Endodermal cell (in vitro differentiated cells): ENCODE measurements around the gene ADGRL4. TPM values are rescaled to one million over a fixed set of nuclear protein-coding genes. Genes with fewer than 3 reads are reported as not detected.

Source experiments
- DNase-seq: peaks from one replicate; pipeline ENCODE4 v3.0.0-alpha.2; 2017
- H3K27ac ChIP-seq: 2 replicates; pipeline ENCODE4 v1.5.1; 2013; ENCODE audit warnings: mild to moderate bottlenecking, low read depth, low read length, moderate library complexity
- H3K27me3 ChIP-seq: 2 replicates; pipeline ENCODE4 v1.6.1; 2013; ENCODE audit warnings: mild to moderate bottlenecking, low read length, moderate library complexity; ENCODE audit not compliant: insufficient read depth, control insufficient read depth, poor library complexity, severe bottlenecking
- H3K36me3 ChIP-seq: 2 replicates; pipeline ENCODE4 v1.7.0; 2013; ENCODE audit warnings: mild to moderate bottlenecking, low read length, moderate library complexity; ENCODE audit not compliant: control insufficient read depth, insufficient read depth
- H3K4me1 ChIP-seq: one replicate; pipeline ENCODE4 v1.7.0; 2013; ENCODE audit warnings: low read length; ENCODE audit not compliant: control insufficient read depth, insufficient read depth
- H3K4me3 ChIP-seq: 2 replicates; pipeline ENCODE4 v1.5.1; 2013; ENCODE audit warnings: mild to moderate bottlenecking, low read length, moderate library complexity
- H3K9ac ChIP-seq: 2 replicates; pipeline ENCODE4 v1.6.1; 2013; ENCODE audit warnings: mild to moderate bottlenecking, low read length, moderate library complexity; ENCODE audit not compliant: poor library complexity, severe bottlenecking; ENCODE audit errors: extremely low read depth
- H3K9me3 ChIP-seq: 2 replicates; pipeline ENCODE4 v1.6.1; 2013; ENCODE audit warnings: mild to moderate bottlenecking, low read length, moderate library complexity; ENCODE audit not compliant: control insufficient read depth
- H3K27ac Mint-ChIP-seq: 2 replicates; pipeline ENCODE4 v1.8.0; 2020; ENCODE audit warnings: mixed read lengths
- H3K27me3 Mint-ChIP-seq: 2 replicates; pipeline ENCODE4 v1.8.0; 2021; ENCODE audit warnings: mild to moderate bottlenecking, mixed read lengths; ENCODE audit not compliant: insufficient read depth
- H3K36me3 Mint-ChIP-seq: 2 replicates; pipeline ENCODE4 v1.8.0; 2020; ENCODE audit warnings: low read depth, mixed read lengths
- H3K4me1 Mint-ChIP-seq: 2 replicates; pipeline ENCODE4 v1.8.0; 2020; ENCODE audit warnings: mixed read lengths
- H3K4me3 Mint-ChIP-seq: 2 replicates; pipeline ENCODE4 v1.8.0; 2020; ENCODE audit warnings: mild to moderate bottlenecking, moderate library complexity, mixed read lengths
- H3K9me3 Mint-ChIP-seq: 2 replicates; pipeline ENCODE4 v1.8.0; 2020; ENCODE audit warnings: mild to moderate bottlenecking, mixed read lengths
- WGBS, 2 experiments: methylation state at CpG; one replicate each; pipeline versions ENCODE4 v1.1.5 to v1.1.7; 2013; ENCODE audit warnings: missing lambda C conversion rate in 2 of 2, mixed read lengths in 1 of 2; ENCODE audit not compliant: insufficient coverage in 1 of 2, insufficient read length in 1 of 2; 5-methylcytosine and 5-hydroxymethylcytosine counted together
- total RNA-seq, 2 donors: library from RNA; stranded (reverse); fragmentation: NEBNext Ultra II Directional in 1 of 2; extraction: Animal tissue kit (Norgen Biotek cat#: 25700) in 1 of 2; gene quantifications; 2 replicates in 1 of 2; 3 replicates in 1 of 2; pipeline ENCODE4 v1.2.1, GENCODE V29; 2021
- TF ChIP-seq, protein P1 (sequence below): fragments of 200-600 bp; sonication (generic); conservative IDR thresholded peaks from 2 replicates; pipeline ENCODE4 v1.5.0; 2021; ENCODE audit warnings: antibody characterized with exemption, mild to moderate bottlenecking

Gene ADGRL4
- total RNA-seq, 2 donors from 2014 or later, result 0.44 TPM

- H3K36me3 Mint-ChIP-seq, result no peaks in the 10 kb centered on the region
- TF ChIP-seq, protein P1, sequence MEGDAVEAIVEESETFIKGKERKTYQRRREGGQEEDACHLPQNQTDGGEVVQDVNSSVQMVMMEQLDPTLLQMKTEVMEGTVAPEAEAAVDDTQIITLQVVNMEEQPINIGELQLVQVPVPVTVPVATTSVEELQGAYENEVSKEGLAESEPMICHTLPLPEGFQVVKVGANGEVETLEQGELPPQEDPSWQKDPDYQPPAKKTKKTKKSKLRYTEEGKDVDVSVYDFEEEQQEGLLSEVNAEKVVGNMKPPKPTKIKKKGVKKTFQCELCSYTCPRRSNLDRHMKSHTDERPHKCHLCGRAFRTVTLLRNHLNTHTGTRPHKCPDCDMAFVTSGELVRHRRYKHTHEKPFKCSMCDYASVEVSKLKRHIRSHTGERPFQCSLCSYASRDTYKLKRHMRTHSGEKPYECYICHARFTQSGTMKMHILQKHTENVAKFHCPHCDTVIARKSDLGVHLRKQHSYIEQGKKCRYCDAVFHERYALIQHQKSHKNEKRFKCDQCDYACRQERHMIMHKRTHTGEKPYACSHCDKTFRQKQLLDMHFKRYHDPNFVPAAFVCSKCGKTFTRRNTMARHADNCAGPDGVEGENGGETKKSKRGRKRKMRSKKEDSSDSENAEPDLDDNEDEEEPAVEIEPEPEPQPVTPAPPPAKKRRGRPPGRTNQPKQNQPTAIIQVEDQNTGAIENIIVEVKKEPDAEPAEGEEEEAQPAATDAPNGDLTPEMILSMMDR, result no peak
- no CpG with 5 or more reads among the region's 2 CpGs for WGBS, 2 experiments
- DNase-seq, result no peak
- no peaks in the 10 kb centered on the region for H3K27me3 ChIP-seq
- H3K27ac Mint-ChIP-seq, result no peak overlapping the region
- H3K9me3 Mint-ChIP-seq, result peaks cover 17% of the 10 kb centered on the region
- H3K4me3 ChIP-seq, result no peak overlapping the region
- H3K36me3 ChIP-seq, result no peaks in the 10 kb centered on the region
- no peaks in the 10 kb centered on the region for H3K4me1 Mint-ChIP-seq
- H3K4me3 Mint-ChIP-seq, result no peak overlapping the region
- no peak overlapping the region for H3K27ac ChIP-seq
- H3K27me3 Mint-ChIP-seq, result no peaks in the 10 kb centered on the region
- H3K9ac ChIP-seq, result no peak overlapping the region
- peaks cover 3% of the 10 kb centered on the region for H3K9me3 ChIP-seq
- H3K4me1 ChIP-seq, result no peaks in the 10 kb centered on the region
Observed at GRCh38 chr1:79042117-79042516, 35.6 kb upstream of the ADGRL4 start.

- no peak overlapping the region for H3K27ac Mint-ChIP-seq
- Histone ChIP-seq H3K27ac (no peak overlapping the region), H3K4me1 (no peaks in the 10 kb centered on the region), H3K36me3 (no peaks in the 10 kb centered on the region), H3K9me3 (peaks cover 6% of the 10 kb centered on the region), H3K9ac (no peak overlapping the region), H3K27me3 (no peaks in the 10 kb centered on the region), H3K4me3 (no peak overlapping the region)
- H3K4me1 Mint-ChIP-seq, result no peaks in the 10 kb centered on the region
- DNase-seq, result no peak
- no peak overlapping the region for H3K4me3 Mint-ChIP-seq
- 88% methylated on average over 1 to 3 of the region's 3 CpGs for WGBS, 2 experiments
- peaks cover 22% of the 10 kb centered on the region for H3K9me3 Mint-ChIP-seq
- TF ChIP-seq, protein P1, result no peak
- no peaks in the 10 kb centered on the region for H3K36me3 Mint-ChIP-seq
- no peaks in the 10 kb centered on the region for H3K27me3 Mint-ChIP-seq
Observed at GRCh38 chr1:79041666-79042065, 35.1 kb upstream of the ADGRL4 start.

DNA sequence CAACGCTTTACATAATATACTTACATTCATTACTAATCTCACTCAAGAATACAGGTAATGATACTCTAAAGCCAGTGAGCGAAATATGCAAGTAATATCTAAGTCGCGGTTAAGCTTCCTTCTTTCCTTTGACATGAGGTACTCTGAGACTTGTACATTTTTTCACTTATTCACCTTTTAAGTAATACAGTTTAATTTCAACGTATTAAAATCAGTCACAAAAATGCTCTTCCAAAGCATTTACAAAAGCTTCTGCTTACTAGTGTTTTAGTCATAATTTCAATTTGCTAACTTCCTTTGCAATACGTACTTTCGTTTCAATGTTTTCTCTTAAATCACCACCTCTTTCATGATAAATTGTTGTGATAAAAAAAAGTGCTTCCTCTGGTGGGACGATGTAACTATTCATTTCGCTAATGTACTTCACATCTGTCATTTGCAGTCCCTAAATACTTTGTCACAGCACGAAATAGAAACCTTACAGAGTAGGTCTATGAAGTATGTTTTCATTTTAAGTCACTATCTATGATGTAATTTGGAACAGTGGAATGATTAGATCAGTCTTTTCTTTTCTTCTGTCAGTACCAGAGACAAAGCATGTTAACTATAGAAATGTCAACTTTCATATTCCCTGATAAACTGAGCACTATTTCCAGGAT lies 34.0 kb upstream of the ADGRL4 start:
- H3K4me3 Mint-ChIP-seq, result no peak overlapping the region
- no peaks in the 10 kb centered on the region for H3K4me1 Mint-ChIP-seq
- H3K9me3 Mint-ChIP-seq, result peaks cover 28% of the 10 kb centered on the region
- H3K36me3 ChIP-seq, result no peaks in the 10 kb centered on the region
- H3K27ac ChIP-seq, result no peak overlapping the region
- H3K9ac ChIP-seq, result no peak overlapping the region
- TF ChIP-seq, protein P1, result no peak
- no peak overlapping the region for H3K4me3 ChIP-seq
- no peak for DNase-seq
- no peaks in the 10 kb centered on the region for H3K4me1 ChIP-seq
- WGBS, 2 experiments, result 95 to 99% methylated on average over 7 to 10 of the region's 10 CpGs
- H3K9me3 ChIP-seq, result peaks cover 6% of the 10 kb centered on the region
- no peaks in the 10 kb centered on the region for H3K36me3 Mint-ChIP-seq
- H3K27me3 Mint-ChIP-seq, result no peaks in the 10 kb centered on the region
- no peak overlapping the region for H3K27ac Mint-ChIP-seq
- no peaks in the 10 kb centered on the region for H3K27me3 ChIP-seq
